GM12878 (cell line): Measurements from ENCODE around the gene RGMB. TPM values are rescaled to one million over a fixed set of nuclear protein-coding genes. Genes with fewer than 3 reads are reported as not detected.

Experiments
- ATAC-seq: fragments of 200-7000 bp; cut with Tn5 transposase; 3 replicates; pipeline ENCODE4 v1.9.1; 2020; ENCODE audit warnings: mild to moderate bottlenecking, moderate library complexity
- BruUV-seq: library from RNA; stranded (reverse); fragments of 400-500 nt; replicated peaks from 2 replicates; lab custom pipeline; 2021; lab: Mats Ljungman, UMichigan
- CTCF ChIA-PET: fragments of 300-600 bp; sonication (Branson Sonifier 250); formaldehyde crosslinking; extraction: SDS; loops from one replicate; lab custom pipeline; 2021; ENCODE audit warnings: inconsistent platforms; lab: Yijun Ruan, JAX
- POLR2A ChIA-PET: fragments of 350-600 bp; formaldehyde crosslinking; extraction: SDS; loops from one replicate; lab custom pipeline; 2021; ENCODE audit warnings: inconsistent platforms; lab: Charles Lee
- RAD21 ChIA-PET: fragments of 300-600 bp; sonication (Branson Sonifier 250); formaldehyde crosslinking; loops from one replicate; lab custom pipeline; 2023; ENCODE audit warnings: antibody characterized with exemption; ENCODE audit not compliant: unreplicated experiment; lab: Charles Lee
- SMC1A ChIA-PET: fragments of 300-600 bp; sonication (Branson Sonifier 250); formaldehyde crosslinking; loops from one replicate; lab custom pipeline; 2023; ENCODE audit not compliant: unreplicated experiment, uncharacterized antibody; lab: Charles Lee
- DNase-seq: peaks from one replicate; pipeline ENCODE4 v3.0.0-alpha.2; 2011; ENCODE audit warnings: low read depth, low spot score
- FAIRE-seq: peaks from 3 replicates; lab custom pipeline; 2011; peaks lifted over from hg19 to GRCh38; lab: Jason Lieb, UNC
- H2AFZ ChIP-seq: 2 replicates; pipeline ENCODE4 v1.6.0; 2011; ENCODE audit warnings: low read depth, low read length, control low read depth; ENCODE audit not compliant: control insufficient read depth
- H3K27ac ChIP-seq: 2 replicates; pipeline ENCODE4 v1.5.1; 2011; ENCODE audit warnings: control low read depth; ENCODE audit not compliant: control insufficient read depth, insufficient read depth
- H3K27me3 ChIP-seq, 2 experiments: replicated peaks in 1 of 2; 2 replicates each; pipeline versions ENCODE4 v1.6.0 to v1.6.1; 2011; ENCODE audit warnings: low read length in 1 of 2; ENCODE audit not compliant: control insufficient read depth in 2 of 2, insufficient read depth in 2 of 2
- H3K36me3 ChIP-seq, 2 experiments: 2 replicates each; pipeline ENCODE4 v1.5.1; 2011; ENCODE audit warnings: low read length in 1 of 2; ENCODE audit not compliant: control insufficient read depth in 2 of 2, insufficient read depth in 2 of 2
- H3K4me1 ChIP-seq: 2 replicates; pipeline ENCODE4 v1.6.1; 2011; ENCODE audit warnings: mild to moderate bottlenecking, low read length, moderate library complexity, mixed read lengths; ENCODE audit not compliant: control insufficient read depth, insufficient read depth
- H3K4me2 ChIP-seq: 2 replicates; pipeline ENCODE4 v1.6.0; 2011; ENCODE audit warnings: control low read depth; ENCODE audit not compliant: control insufficient read depth, insufficient read depth
- H3K4me3 ChIP-seq: fragments of 200-600 bp; sonication (generic); 2 replicates; pipeline ENCODE4 v1.5.1; 2016
- H3K79me2 ChIP-seq: 2 replicates; pipeline ENCODE4 v1.6.0; 2011; ENCODE audit warnings: low read length; ENCODE audit not compliant: control insufficient read depth, insufficient read depth
- H3K9ac ChIP-seq: 2 replicates; pipeline ENCODE4 v1.8.0; 2011; ENCODE audit warnings: low read length, control low read depth, mixed read lengths; ENCODE audit not compliant: control insufficient read depth, insufficient read depth
- H3K9me3 ChIP-seq: replicated peaks from 3 replicates; pipeline ENCODE4 v1.5.1; 2011; ENCODE audit warnings: mild to moderate bottlenecking, low read length; ENCODE audit not compliant: control insufficient read depth, insufficient read depth
- H4K20me1 ChIP-seq: 2 replicates; pipeline ENCODE4 v1.6.0; 2011; ENCODE audit not compliant: control insufficient read depth, insufficient read depth
- CHD2 ChIP-seq: IDR thresholded peaks from 2 replicates; pipeline ENCODE4 v1.6.1; 2011; ENCODE audit warnings: low read depth, low read length, improper control_type of control experiment, borderline replicate concordance
- NR2F1 ChIP-seq: fragments of 450-650 bp; conservative IDR thresholded peaks from 2 replicates; pipeline ENCODE4 v1.6.1; 2017; ENCODE audit warnings: mild to moderate bottlenecking
- SMARCA5 ChIP-seq: fragments of 450-650 bp; IDR thresholded peaks from 2 replicates; pipeline ENCODE4 v1.6.1; 2017; ENCODE audit warnings: mild to moderate bottlenecking
- SMC3 ChIP-seq: IDR thresholded peaks from 2 replicates; pipeline ENCODE4 v1.6.1; 2011; ENCODE audit warnings: low read length, improper control_type of control experiment, borderline replicate concordance
- SREBF1 ChIP-seq: IDR thresholded peaks from 2 replicates; pipeline ENCODE4 v1.6.1; 2012; ENCODE audit warnings: mild to moderate bottlenecking, low read length
- TCF3 ChIP-seq: IDR thresholded peaks from 2 replicates; pipeline ENCODE4 v1.6.1; 2012; ENCODE audit warnings: low read depth, mild to moderate bottlenecking, low read length, borderline replicate concordance; ENCODE audit not compliant: insufficient read depth
- ZSCAN29 ChIP-seq: fragments of 450-650 bp; IDR thresholded peaks from 2 replicates; pipeline ENCODE4 v1.6.1; 2017; ENCODE audit warnings: mild to moderate bottlenecking, moderate library complexity
- ZZZ3 ChIP-seq: IDR thresholded peaks from 2 replicates; pipeline ENCODE4 v1.6.1; 2011; ENCODE audit warnings: low read depth; ENCODE audit not compliant: control insufficient read depth, insufficient read length
- WGBS: methylation state at CpG from one replicate; pipeline ENCODE4 v1.1.6; 2016; ENCODE audit warnings: low lambda C conversion rate; ENCODE audit not compliant: insufficient replicate concordance, insufficient coverage; ENCODE audit errors: missing lambda C conversion rate; 5-methylcytosine and 5-hydroxymethylcytosine counted together
- in situ Hi-C: fragments of 300-500 bp; cut with MboI; formaldehyde crosslinking; loops from 9 replicates; pipeline ENCODE4 v1.14.3; 2018; ENCODE audit warnings: mixed read lengths
- intact Hi-C: fragments of 100-400 bp; cut with micrococcal nuclease; formaldehyde crosslinking; loops from one replicate; pipeline ENCODE4 v1.14.2; 2022; ENCODE audit not compliant: unreplicated experiment
- polyA plus RNA-seq, 11 experiments: library from polyadenylated mRNA; depleted of rRNA in 4 of 11; unstranded in 6 of 11; stranded (reverse) in 5 of 11; fragments of >200 nt; fragmentation: Nextera tagmentation in 4 of 11; fragmentation: Illumina TruSeq in 1 of 11; extraction: Ambion mirVana in 4 of 11; extraction: Trizol in 1 of 11; gene quantifications; 1 replicate in 1 of 11; 2 replicates in 10 of 11; pipeline versions ENCODE4 v1.2.1 to v1.2.3, GENCODE V29; 2011 to 2016; ENCODE audit warnings: inconsistent platforms in 2 of 11, missing spikeins in 2 of 11, low read depth in 1 of 11
- total RNA-seq, 4 experiments: library from RNA; depleted of rRNA in 3 of 4; stranded (reverse); fragments of >200 nt in 3 of 4; fragmentation: Illumina TruSeq in 1 of 4; extraction: Trizol in 1 of 4; gene quantifications; 2 replicates each; pipeline versions ENCODE4 v1.2.1 to v1.2.3, GENCODE V29; 2013 to 2021
- TF ChIP-seq, protein P1 (sequence below): fragments of 450-650 bp; IDR thresholded peaks from 2 replicates; pipeline ENCODE4 v1.6.1; 2014; ENCODE audit warnings: mild to moderate bottlenecking

The RGMB gene
- total and polyA plus RNA-seq, 10 of the 15 experiments (the other 5 are each of a cell fraction or from before 2014, with no cell fraction given) = 1.3 to 15.3 (median 7.4) TPM

DNA sequence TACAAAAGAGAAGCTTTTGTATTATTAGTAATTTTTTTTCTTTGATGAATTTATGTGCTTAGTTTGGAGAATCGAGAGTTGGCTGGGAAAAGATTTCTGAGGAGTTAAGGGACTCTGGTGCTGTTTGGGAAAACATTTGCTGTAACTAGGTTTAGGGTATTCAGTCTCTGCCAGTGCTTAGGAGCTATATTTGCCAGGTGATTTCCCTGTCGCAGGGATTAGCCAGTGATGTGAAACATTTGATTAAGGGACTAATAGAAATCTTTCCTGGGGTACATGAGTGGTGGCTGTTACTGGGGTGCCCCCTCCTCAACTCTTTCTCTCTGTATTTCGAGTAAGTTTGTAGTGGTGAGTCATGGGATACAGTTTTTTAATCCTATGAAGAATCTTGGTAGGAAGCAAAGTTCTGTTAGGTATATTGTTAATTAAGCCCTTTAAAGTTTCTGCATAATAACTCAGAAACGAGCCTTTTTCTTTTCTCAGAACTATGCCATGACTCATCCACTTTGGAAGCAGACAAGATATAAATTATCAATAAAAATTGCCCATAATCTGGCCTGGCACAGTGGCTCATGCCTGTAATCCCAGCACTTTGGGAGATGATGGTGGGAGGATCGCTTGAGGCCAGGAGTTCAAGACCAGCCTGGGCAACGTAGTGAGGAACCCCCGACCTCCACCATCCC lies 18.6 kb downstream of the RGMB start (continued):
- TF ChIP-seq, protein P1, sequence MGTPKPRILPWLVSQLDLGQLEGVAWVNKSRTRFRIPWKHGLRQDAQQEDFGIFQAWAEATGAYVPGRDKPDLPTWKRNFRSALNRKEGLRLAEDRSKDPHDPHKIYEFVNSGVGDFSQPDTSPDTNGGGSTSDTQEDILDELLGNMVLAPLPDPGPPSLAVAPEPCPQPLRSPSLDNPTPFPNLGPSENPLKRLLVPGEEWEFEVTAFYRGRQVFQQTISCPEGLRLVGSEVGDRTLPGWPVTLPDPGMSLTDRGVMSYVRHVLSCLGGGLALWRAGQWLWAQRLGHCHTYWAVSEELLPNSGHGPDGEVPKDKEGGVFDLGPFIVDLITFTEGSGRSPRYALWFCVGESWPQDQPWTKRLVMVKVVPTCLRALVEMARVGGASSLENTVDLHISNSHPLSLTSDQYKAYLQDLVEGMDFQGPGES = no peak
- no peak for TF ChIP-seq SMARCA5
- no peak for TF ChIP-seq TCF3
- TF ChIP-seq ZSCAN29 = no peak
- TF ChIP-seq NR2F1 = no peak
- TF ChIP-seq SREBF1 = no peak
- no peak for TF ChIP-seq ZZZ3
- TF ChIP-seq CHD2 = no peak
- TF ChIP-seq, all 136 proteins: peak for 0

- H3K27me3 ChIP-seq = no peaks in the 10 kb centered on the region
- peaks cover 2 to 5% of the 10 kb centered on the region in 2 experiments; a peak in 2 of 4 replicates for H3K36me3 ChIP-seq
- intact Hi-C loops (no loop called here), in situ Hi-C loops (no loop called here)
- over 99% methylated on average over 14 of the region's 14 CpGs for WGBS
- CTCF ChIA-PET = interaction anchor here (0.6 to 1.1 kb wide), 3 partner anchors 10 to 1562 kb away, joined by 3 to 4 read pairs (median 3); no protein-coding TSS in a partner anchor
- ATAC-seq = no peak
- RAD21 ChIA-PET = no interaction called here
- H3K9me3 ChIP-seq = no peaks in the 10 kb centered on the region
- H3K4me2 ChIP-seq = no peak overlapping the region
- TF ChIP-seq SMC3 = no peak
- TF ChIP-seq, all 136 proteins: peak for 0
- FAIRE-seq (no peak), DNase-seq (no peak)
- Histone ChIP-seq H3K4me3 (no peak overlapping the region), H3K9ac (no peak overlapping the region), H4K20me1 (no peaks in the 10 kb centered on the region), H3K27ac (no peak overlapping the region), H3K79me2 (peaks cover 4% of the 10 kb centered on the region), H2AFZ (no peak overlapping the region), H3K4me1 (no peaks in the 10 kb centered on the region)
- SMC1A ChIA-PET = interaction anchor here (0.6 kb wide), 1 partner anchor 21 kb away, joined by 3 read pairs; no protein-coding TSS in a partner anchor
- POLR2A ChIA-PET = no interaction called here
- no TSS peak for BruUV-seq
These were observed 19.8 kb downstream of the RGMB start for GRCh38 chr5:98793223-98793622.
